Inflammatory macrophage treated with lipopolysaccharide for 1 hour (primary cell): ENCODE results near the gene GIGYF2.

ENCODE experiments used
- DNase-seq, 2 donors: peaks; one replicate each; pipeline ENCODE4 v3.0.0-alpha.2; 2020 to 2022

Gene GIGYF2

DNA sequence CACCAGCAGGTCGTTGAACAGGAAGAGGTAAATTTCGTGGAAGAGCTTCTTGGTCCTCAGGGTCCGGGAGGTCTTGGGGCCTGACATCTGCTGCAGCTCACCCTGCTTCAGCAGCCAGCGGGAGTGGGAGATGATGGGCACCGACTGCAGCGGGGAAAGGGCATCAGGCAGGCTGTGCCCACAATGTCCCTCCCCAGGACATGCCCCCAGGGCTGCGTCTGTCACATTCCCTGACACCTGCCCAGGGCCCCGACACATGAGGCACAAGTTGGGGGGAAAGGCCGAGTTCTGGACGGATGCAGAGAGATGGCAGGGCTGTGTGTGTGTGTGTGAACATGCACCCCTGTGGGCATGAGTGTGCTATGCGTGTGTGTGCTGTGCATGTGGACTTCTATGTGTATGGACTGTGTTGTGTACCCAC lies 186.9 kb downstream of the GIGYF2 start:
- DNase-seq: no peak

GRCh38 chr2:232884549-232885263 lies 187.6 kb downstream of the GIGYF2 start:
- no peak for DNase-seq

- no peak for DNase-seq
Observed at GRCh38 chr2:232885264-232885961, 188.3 kb downstream of the GIGYF2 start.

DNA sequence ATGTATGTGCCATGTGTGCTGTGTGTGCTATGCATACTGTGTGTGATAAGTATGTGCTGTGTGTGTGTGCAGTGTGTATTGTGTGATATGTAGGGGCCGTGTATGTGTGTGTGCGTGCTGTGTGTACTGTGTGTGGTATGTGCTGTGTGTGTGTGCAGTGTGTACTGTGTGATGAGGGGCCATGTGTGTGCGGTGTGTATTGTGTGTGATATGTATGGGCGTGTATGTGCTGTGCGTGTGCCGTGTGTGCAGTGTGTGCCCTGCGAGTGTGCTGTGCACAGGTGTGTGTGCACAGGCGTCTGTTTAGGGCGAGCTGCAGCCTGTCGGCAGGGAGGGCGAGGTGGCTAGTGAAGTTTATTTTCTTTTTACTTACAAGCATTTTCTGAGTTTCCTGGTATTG lies 189.0 kb downstream of the GIGYF2 start:
- no peak for DNase-seq

DNA sequence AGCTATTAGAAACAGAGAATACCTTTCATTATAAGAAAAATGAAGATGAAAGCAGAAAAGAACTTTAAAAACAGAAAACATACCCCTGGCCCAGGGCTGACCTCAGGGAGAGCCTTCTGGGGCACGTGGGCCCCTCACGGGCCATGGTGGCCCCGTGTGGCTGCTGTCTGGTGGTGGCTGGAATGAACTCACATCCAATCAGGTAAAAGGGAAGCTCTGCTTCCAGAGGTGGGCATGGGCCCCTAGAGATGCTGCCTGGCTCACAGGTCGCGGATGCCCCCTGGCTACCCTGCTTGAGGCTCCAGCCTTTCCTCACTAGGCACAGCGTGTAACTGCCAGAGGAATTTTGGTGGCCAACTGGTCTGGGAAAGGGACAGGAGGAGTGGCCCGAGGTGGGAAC lies 189.5 kb downstream of the GIGYF2 start:
- DNase-seq: no peak

GRCh38 chr2:232887171-232887850 lies 190.2 kb downstream of the GIGYF2 start:
- DNase-seq: no peak

DNA sequence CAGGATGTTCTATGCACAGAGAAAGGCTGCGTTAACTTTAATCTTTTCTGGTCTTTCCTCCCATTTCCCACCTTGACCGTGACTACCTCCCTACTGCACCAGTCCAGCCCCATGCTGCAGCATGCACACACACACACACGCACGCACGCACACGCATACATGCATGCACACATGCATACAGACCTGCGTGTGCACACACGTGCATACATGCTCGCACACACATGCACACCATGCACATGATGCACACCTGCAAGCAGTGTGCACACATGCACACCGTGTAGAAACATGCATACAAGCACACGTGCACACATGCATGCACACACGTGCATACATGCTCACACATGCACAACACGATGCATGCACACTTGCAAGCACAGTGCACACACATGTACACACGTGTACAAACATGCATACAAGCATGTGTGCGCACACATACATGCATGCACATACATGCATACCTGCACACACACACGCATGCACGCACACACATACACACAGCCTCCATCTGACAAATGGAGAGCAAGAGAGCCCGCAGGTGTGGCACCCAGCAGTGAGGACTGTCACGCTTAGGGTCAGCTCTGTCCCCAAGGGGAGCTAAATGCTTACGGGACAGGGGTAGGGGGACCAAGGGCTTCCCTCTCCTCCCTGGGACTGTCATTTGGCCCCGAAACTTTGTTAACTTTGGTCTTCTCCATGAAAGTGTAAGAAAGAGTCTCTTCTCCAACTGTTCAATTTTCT lies 191.1 kb downstream of the GIGYF2 start:
- DNase-seq: no peak

DNA sequence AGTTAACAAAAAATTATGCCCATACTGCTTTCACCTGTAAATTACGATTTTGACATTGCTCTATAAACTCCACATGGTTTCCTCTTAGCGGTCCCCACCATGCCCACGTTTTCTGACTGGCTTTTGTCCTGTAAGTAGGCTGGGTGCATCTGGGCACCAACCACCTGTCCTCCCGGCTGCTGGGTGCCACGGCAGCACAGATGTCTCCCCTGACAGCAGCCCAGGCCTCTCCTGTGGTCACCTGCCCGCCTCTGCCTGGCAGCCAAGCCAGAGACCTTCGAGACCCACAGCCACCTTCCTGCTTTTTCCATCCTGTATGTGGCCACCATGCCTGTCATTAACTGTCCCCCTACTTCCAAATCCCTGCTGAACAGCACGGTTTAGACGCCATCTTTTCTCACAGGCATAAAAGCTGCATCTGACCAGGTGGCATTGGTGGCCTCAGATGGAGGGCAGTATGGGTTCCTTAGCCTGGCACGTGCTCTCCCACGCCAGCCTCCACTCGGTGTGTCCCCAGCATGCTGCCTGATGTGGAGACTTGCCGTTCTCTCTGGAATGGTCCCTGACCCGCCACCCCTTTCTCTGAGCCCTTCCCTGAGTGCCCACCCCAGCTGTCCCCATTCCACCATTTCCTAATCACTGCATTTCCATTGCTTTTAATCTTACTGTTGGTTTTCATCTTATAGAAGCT lies 191.9 kb downstream of the GIGYF2 start:
- DNase-seq: no peak

DNA sequence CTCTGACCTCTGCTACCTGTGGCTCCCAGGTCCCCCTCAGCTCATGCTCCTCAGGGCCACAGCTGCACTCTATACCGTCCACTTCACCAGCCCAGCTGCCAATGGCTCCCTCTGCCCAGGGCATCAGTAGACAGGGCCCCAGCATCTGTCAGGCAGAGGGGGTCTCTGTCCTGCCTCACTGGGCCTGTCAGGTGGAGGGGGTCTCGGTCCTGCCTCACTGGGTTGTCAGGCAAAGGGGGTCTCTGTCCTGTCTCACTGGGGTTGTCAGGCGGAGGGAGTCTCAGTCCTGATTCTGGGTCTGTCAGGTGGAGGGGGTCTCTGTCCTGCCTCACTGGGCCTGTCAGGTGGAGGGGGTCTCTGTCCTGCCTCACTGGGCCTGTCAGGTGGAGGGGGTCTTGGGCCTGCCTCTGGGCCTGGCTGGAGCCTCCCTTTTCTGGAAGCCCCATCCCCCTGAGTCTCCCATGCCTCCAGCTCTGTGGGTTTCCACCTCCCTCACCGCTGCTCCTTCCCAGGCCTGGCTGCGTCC lies 192.8 kb downstream of the GIGYF2 start:
- no peak for DNase-seq

- DNase-seq: no peak
Observed at GRCh38 chr2:232890536-232890895, 193.4 kb downstream of the GIGYF2 start.

DNA sequence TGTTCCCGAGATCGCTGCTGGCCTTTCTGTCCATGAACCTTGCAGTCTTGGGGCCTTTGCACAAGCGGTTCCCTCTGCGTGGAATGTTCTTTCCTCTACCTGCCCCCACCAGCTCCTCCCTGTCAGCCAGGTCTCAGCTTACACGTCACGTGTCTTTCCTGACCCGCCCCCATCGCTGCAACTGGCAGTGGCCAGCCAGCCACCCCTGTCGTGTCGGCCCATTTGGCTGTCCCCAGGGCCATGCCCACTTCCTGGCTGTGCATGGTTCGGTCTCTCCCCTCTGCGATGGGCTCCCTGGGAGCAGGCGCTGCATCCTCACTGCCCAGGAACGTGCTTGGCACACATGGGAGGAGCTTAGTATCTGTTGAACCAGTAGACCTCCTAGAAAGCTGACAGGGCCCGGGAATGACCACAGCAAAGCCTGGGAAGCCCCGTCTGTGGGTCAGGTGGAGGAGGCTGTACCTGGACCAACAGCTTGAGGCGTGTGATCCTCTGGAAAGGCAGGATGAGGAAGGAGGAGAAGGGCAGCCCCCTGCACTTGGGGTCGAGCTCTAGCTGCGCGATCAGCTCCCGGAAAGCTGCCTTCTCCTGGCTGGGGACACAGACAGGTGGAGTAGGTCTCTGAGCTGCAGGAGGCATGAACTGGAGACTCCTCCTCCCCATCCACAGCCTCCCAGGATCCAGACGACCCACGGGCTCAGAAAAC lies 193.9 kb downstream of the GIGYF2 start:
- DNase-seq: no peak

DNA sequence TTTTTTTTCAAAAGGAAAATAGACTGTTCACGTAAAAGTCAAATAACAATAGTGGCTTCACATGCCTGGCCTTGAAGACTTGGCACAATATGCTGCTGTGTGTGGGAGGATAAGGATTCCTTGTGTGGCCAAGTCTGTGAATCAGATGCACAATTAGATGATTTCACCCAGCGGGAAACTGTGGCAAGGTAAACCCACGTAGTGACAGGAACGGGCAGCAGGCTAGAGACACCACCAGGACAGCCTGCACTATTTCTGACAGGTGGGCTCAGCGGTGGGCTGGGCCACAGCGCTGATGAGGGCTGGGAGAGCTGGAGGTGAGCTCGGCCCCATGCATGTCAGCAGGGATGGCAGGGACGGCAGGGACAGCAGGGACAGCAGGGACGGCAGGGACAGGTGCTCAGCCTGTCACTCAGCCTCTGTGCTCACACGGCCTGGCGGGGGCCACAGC lies 194.5 kb downstream of the GIGYF2 start:
- no peak for DNase-seq

GRCh38 chr2:232892221-232892620 lies 195.1 kb downstream of the GIGYF2 start:
- DNase-seq: no peak

- no peak for DNase-seq
Observed at GRCh38 chr2:232892843-232893242, 195.7 kb downstream of the GIGYF2 start.

DNA sequence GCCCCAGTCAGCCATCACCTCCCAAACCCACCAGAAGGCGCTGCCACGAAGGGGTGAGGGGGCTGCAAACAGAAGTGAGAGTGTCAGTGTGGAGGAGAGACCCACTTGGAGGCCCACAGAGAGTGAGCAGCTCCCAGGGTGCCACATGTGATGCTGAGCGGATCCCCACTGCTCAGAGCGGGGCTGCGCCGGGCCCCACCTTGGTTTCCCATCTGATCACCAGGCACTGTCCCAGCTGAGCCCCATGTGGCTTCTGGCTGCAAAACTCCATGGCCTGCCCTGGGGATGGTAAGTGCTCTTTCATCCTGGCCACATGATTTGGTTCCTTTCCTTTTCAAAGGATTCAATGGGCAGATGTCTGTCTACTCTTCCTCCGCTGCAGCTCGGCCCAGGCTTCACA lies 196.7 kb downstream of the GIGYF2 start:
- no peak for DNase-seq

DNA sequence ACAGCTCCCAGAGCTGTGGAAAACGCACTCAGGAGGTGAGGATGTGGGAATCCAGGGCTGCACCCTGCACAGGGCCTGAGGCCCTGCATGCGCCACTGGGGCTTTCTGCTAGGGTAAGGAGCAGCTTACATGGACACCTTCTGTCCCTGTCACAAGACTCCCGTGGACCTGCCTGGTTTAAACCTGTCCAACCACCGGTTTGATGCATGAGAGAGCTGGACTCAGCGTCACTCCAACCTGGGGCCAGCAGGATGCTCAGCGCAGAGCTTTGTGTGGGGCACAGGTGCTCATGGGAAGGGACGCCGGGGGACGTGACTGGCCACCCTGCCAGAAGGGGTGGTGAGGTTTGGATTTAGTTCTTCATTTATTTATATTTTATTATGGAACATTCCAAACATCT lies 197.1 kb downstream of the GIGYF2 start:
- DNase-seq: no peak

GRCh38 chr2:232894746-232895145 lies 197.6 kb downstream of the GIGYF2 start:
- no peak for DNase-seq

DNA sequence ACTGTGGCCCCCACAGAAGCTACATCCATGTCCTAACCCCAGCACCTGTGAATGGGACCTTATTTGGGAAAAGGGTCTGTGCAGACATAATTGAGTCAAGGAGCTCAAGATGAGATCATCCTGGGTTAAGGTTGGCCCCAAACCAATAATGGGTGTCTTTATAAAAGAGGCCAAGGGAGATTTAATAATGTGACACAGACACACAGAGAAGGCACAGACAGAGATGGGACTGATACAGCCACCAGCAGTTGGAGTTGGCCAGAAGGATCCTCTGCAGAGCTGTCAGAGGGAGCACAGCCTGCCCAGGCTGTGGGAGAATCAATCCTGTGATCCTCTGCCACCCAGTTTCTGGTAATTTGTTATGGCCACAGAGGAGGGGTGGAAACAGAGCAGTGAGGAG lies 199.0 kb downstream of the GIGYF2 start:
- DNase-seq: no peak

DNA sequence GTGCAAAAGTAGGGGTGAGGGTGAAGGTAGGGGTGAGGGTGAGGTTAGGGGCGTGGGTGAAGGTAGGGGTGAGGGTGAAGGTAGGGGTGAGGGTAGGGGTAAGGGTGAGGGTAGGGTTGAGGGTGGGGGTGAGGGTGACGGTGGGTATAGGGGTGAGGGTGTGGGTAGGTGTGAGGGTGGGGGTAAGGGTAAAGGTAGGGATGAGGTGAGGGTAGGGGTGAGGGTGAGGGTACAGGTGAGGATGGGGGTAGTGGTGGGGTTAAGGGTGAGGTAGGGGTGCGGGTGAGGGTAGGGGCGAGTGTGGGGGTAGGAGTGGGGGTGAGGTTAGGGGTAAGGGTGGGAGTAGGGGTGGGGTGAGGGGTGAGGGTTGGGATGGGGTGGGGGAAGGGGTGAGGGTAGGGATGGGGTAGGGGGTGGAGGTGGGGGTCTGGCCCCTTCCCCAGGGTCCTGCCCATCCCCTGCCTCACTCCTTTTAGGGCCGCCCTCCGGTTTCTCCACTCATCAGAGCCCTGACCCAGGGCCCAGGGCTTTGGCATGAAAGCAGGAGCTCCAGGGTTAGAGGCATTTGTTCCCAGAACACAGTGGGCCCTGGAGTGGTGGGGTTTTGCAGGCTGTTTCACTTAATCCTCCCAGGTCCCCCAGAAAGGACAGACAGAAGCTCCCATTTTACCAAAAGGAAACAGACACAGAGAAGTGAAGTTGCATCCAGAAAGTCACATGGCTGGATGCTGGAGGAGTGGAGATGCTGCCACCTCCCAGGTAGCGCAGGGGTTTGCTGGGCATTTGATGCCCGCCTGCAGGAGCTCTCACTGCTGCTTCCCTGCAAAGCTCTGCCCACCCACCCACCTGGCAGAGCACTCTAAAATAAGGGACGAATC lies 199.8 kb downstream of the GIGYF2 start:
- DNase-seq: no peak

GRCh38 chr2:232897598-232898408 lies 200.7 kb downstream of the GIGYF2 start:
- no peak for DNase-seq
